ENCODE measurements around the gene SEPTIN3. TPM values are rescaled to one million over a fixed set of nuclear protein-coding genes. Genes with fewer than 3 reads are reported as not detected.

The SEPTIN3 gene
- total RNA-seq, 4 donors from 2014 or later: 0.13 to 1.2 (median 0.93) TPM; not detected in 1

- no peak for ATAC-seq
- H3K27ac ChIP-seq: no peak overlapping the region
- H3K4me1 ChIP-seq: no peaks in the 10 kb centered on the region
- no peak for TF ChIP-seq POLR2A (IDR thresholded peaks at IDR 0.05)
- TF ChIP-seq EP300 (IDR thresholded peaks at IDR 0.05): no peak
- TF ChIP-seq POLR2AphosphoS5 (IDR thresholded peaks at IDR 0.05): no peak
- TF ChIP-seq CTCF (IDR thresholded peaks at IDR 0.05): no peak
- H3K4me3 ChIP-seq: no peak overlapping the region
- H3K36me3 ChIP-seq: no peaks in the 10 kb centered on the region
- H3K9me3 ChIP-seq: no peaks in the 10 kb centered on the region
- peaks cover 5% of the 10 kb centered on the region for H3K27me3 ChIP-seq
- WGBS, 2 donors (ENCODE audit: low coverage in 1 of 2): 60 to 68% methylated on average over 4 of the region's 4 CpGs
Measured at GRCh38 chr22:41989246-41989645, 20.0 kb downstream of the SEPTIN3 start.

- H3K4me1 ChIP-seq: no peaks in the 10 kb centered on the region
- H3K4me3 ChIP-seq: no peak overlapping the region
- no peak overlapping the region for H3K27ac ChIP-seq
- peaks cover 5% of the 10 kb centered on the region for H3K27me3 ChIP-seq
- no peak for ATAC-seq
- H3K9me3 ChIP-seq: no peaks in the 10 kb centered on the region
- WGBS, 2 donors (ENCODE audit: low coverage in 1 of 2): 90 to 100% methylated on average over 2 to 5 of the region's 7 CpGs
- H3K36me3 ChIP-seq: no peaks in the 10 kb centered on the region
- TF ChIP-seq POLR2A (IDR thresholded peaks at IDR 0.05): no peak
- no peak for TF ChIP-seq CTCF (IDR thresholded peaks at IDR 0.05)
- no peak for TF ChIP-seq POLR2AphosphoS5 (IDR thresholded peaks at IDR 0.05)
- TF ChIP-seq EP300 (IDR thresholded peaks at IDR 0.05): no peak
Measured at GRCh38 chr22:41991111-41991510, 21.9 kb downstream of the SEPTIN3 start.

GRCh38 chr22:41992496-41992895 is 23.3 kb downstream of the SEPTIN3 start:
- H3K36me3 ChIP-seq: no peaks in the 10 kb centered on the region
- peaks cover 5% of the 10 kb centered on the region for H3K27me3 ChIP-seq
- H3K9me3 ChIP-seq: no peaks in the 10 kb centered on the region
- TF ChIP-seq CTCF (IDR thresholded peaks at IDR 0.05) (no peak), EP300 (IDR thresholded peaks at IDR 0.05) (no peak), POLR2AphosphoS5 (IDR thresholded peaks at IDR 0.05) (no peak), POLR2A (IDR thresholded peaks at IDR 0.05) (no peak)
- H3K27ac ChIP-seq: no peak overlapping the region
- H3K4me3 ChIP-seq: no peak overlapping the region
- no peaks in the 10 kb centered on the region for H3K4me1 ChIP-seq
- 91 to 100% methylated on average over 3 to 5 of the region's 5 CpGs for WGBS, 2 donors (ENCODE audit: low coverage in 1 of 2)
- ATAC-seq: no peak

GRCh38 chr22:41995211-41995610 is 26.0 kb downstream of the SEPTIN3 start:
- Histone ChIP-seq H3K4me3 (no peak overlapping the region), H3K27ac (no peak overlapping the region), H3K9me3 (no peaks in the 10 kb centered on the region), H3K36me3 (no peaks in the 10 kb centered on the region), H3K4me1 (peaks cover 0 to 15% (median 0%) of the 10 kb centered on the region in 3 donors), H3K27me3 (peaks cover 9% of the 10 kb centered on the region)
- TF ChIP-seq CTCF (IDR thresholded peaks at IDR 0.05) (no peak), POLR2A (IDR thresholded peaks at IDR 0.05) (no peak), POLR2AphosphoS5 (IDR thresholded peaks at IDR 0.05) (no peak), EP300 (IDR thresholded peaks at IDR 0.05) (no peak)
- ATAC-seq: no peak
- WGBS, 2 donors (ENCODE audit: low coverage in 1 of 2): 54 to 83% methylated on average over 3 of the region's 3 CpGs

- 73% methylated on average over 5 of the region's 5 CpGs; no CpG with 5 or more reads in 1 of the 2 donors for WGBS, 2 donors (ENCODE audit: low coverage in 1 of 2)
- H3K27ac ChIP-seq: no peak overlapping the region
- no peak overlapping the region for H3K4me3 ChIP-seq
- H3K4me1 ChIP-seq: peaks cover 0 to 15% (median 0%) of the 10 kb centered on the region in 3 donors
- peaks cover 9% of the 10 kb centered on the region for H3K27me3 ChIP-seq
- peaks cover 0 to 7% (median 0%) of the 10 kb centered on the region in 3 donors for H3K9me3 ChIP-seq
- TF ChIP-seq POLR2AphosphoS5 (IDR thresholded peaks at IDR 0.05): no peak
- TF ChIP-seq EP300 (IDR thresholded peaks at IDR 0.05): no peak
- no peak for TF ChIP-seq CTCF (IDR thresholded peaks at IDR 0.05)
- TF ChIP-seq POLR2A (IDR thresholded peaks at IDR 0.05): no peak
- H3K36me3 ChIP-seq: no peaks in the 10 kb centered on the region
- ATAC-seq: no peak
Measured at GRCh38 chr22:41996826-41997225, 27.6 kb downstream of the SEPTIN3 start.

Data from gastroesophageal sphincter (tissue), 4 donors.